GM19372 (cell line): ENCODE measurements around the gene DGKI.

Experiments used
- ATAC-seq: cut with Tn5 transposase; IDR thresholded peaks from one replicate; pipeline ENCODE4 v1.9.1; 2021; ENCODE audit warnings: mild to moderate bottlenecking, low read depth, moderate library complexity; ENCODE audit not compliant: unreplicated experiment

Gene DGKI

DNA sequence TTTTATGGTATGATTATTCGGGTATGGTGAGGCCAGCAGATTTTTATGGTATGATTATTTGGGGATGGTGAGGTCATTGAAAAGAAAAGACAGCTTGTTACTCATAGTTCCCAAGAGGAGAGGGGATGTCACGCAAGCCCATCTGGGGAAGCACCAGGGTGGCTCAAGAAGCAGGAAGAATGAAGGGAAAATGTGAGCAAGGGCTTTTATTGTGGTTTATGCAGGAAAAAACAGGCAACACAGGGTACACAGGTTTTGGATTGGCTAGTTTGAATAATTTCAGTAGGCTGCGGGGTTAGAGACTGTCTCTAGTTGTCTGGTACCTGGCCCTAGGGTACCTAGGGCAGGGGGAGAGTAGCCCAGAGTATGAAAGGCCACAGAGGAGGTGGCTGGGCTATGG is 26.8 kb upstream of the DGKI start:
- no peak for ATAC-seq

DNA sequence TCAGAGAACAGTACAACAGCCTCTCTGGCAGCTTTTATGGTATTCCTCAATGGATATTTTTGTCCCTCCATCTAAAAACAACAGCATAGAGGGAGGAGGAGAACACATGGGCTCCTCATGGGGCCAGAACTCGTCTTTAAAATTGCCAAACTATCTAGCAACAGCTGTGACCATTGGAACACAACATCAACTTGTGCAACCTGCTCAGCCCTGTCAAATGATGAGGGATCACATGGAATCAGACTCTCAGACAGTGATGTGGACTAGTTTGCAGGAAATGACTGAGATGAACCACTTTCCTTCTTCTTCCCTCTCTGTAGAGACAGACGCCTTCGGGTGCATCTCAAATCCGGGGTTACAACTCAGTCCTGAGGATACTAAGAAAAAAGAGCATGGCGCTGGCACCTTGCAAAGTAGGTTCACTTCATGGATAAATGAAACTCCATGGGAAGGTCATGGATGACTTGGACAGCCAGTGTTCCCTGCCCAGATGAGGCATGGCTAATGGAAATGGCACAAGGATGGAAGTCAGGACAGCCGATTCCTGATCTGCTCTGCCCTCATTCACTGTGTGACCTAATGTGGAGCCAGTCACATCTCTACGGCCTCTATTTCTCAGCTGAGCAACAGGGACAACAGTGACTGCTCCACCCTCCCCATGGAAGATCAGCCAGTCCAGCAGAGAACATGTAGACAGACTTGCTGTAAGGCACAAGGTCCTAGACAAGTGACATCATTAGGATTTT is 24.6 kb upstream of the DGKI start:
- no peak for ATAC-seq

DNA sequence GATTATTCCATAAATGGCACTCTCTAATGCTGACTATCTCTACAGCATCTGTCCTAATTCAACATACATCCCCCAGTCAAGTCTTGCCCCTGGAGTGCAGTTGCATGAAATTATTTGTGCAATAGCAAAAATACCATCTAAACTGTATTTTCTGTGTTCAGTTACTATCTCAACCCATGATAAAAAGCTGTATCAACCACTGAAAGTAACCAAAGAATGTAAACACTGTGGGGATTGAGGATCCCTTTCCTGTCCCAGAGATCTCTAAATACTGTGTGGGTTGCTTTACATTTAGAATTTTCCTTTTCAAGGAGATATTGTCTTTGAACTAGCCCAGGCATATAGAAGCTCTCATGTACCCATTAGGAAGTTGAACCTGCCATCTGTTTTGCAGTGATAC is 23.9 kb upstream of the DGKI start:
- no peak for ATAC-seq

DNA sequence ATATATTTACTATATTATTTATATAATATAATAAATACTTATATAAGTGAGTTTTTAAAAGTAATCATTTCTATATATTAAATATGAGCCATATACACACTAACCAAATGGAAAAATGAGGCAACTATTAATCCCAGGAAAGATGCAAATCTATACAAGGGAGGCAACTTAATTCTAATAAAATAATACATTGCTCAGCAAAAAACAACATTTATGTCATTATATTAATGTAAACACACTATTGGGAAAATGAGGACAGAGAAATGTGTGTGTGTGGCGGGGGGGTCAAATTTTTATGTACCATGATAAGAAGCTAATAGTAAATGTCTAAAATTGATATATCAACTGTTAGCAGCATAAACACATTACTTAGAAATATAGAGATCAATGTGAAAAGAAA is 23.3 kb upstream of the DGKI start:
- no peak for ATAC-seq

DNA sequence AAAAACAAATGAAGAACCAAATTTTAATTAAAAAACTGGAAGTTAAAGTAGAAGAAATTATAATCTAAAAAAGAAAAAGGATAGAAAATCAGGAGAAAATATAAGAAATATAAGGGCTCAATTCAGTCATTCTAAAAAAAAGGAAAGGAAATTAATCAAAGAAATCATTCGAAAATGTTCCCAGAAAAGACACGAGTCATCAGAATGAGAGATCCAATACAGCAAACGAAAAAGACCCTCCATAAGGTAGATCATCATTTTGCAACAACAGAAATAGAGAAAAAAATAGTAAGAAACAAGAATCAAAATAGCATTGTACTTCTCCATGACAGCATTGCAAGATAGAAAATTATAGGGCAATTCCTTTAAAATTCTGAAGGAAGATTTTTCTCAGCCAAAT is 22.5 kb upstream of the DGKI start:
- no peak for ATAC-seq

DNA sequence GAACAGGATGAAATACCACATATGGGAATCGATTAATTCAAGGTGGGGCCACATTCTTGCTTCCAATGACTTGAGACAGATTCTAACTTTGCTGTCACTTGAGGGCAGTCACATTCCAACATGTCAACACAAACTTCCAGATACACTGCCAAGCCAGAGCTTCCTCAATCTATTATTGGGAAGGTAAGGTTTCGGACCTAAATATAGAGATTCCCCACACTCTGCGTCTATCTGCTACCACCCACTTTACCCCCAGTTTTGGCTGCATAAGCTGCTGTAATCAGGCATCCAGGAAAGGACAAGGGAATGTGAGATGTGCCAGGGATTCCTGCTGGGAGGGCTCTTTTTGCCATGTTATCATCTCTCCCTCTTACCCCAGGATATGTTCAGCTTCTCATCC is 20.5 kb upstream of the DGKI start:
- ATAC-seq, result no peak

DNA sequence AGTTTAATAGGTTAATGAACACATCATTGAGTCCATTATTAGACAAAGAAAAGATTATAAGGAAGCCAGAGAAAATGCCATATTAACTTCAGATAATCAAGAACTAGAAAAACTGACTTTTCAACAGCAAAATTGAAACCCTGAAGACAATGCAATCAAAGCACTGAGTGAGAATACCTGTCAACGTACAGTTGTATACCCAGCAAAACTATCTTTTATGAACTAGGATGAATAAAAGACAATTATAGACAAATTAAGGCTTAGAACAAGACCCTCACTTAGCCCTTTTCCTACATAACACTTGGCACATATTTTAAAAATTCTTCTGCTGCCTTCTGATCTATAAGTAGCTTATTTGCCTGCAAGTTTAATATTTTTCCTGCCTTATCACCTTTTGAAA is 19.0 kb upstream of the DGKI start:
- no peak for ATAC-seq

DNA sequence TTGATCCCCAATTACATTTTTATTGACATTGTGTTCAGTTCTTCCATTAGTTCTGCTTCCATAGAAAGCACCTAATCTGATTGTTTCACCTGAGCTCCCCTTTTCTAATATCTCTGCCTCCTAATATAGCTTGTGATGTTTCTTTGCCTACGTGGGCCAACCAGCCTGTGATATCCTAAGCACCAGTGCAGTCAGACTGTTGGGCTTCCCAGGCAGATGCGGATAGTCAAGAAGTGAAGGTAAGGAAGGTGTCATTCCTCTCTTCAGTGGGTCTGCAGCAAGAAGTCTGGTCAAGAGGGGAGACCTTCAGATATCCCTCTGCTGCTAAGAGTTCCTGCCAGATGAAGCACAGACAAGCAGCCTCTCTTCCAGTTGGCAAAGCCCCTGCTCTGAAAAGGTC is 16.2 kb upstream of the DGKI start:
- no peak for ATAC-seq

DNA sequence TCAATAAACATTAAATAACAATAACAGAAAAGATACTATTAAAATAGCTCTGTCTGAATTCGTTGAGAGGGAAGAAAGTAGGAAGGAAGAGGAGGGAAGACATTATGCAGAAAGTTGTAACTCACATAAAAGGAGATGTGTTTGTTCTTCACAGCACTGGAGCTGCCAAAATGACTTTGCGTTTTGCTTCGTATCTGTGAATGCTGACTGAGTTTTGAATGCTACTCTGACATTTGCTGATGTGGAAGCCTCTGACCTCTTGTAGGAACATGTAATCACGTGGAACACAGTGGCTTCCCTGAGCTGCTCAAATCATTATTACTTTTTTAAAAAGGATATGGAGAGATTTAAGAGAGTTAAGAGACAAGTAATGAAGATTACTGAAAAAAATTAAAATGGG is 15.6 kb upstream of the DGKI start:
- no peak for ATAC-seq

DNA sequence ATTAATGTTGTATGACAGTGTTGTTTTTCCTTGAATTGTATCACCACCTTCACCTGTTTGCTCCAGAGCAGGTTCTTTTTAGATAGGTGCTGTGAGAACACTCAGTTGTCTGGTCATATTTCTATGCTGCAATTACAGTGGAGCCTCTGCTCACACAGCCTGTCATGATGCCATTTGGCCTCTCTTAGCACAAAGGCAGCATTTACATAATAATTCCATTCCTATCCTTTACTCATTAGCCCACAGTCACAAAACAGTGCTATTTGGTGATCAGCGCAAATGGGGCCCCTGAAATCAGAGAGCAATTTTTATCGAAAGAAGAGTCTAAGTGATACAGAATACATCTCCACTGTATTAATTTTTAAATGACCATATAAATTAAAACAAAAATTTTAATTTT is 13.8 kb upstream of the DGKI start:
- ATAC-seq, result no peak

DNA sequence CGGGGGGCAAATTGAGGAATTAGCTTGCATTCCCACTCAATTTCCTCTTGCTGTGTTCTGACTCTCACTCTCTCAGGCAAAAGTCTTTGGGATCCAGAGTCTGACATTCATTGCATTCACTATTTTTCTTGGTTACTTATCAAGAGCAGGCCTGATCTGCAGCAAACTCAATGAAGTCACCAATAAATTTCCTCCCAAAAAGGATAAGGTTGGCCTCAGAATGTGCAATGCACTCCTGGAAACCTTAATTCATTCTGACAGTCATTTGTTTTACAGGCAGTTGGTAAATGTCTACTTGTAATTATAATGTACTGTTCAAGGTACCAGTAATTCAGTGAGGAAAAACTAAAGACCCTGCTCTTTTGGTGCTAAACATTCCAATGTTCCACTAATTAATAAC is 6.3 kb upstream of the DGKI start:
- ATAC-seq, result no peak

DNA sequence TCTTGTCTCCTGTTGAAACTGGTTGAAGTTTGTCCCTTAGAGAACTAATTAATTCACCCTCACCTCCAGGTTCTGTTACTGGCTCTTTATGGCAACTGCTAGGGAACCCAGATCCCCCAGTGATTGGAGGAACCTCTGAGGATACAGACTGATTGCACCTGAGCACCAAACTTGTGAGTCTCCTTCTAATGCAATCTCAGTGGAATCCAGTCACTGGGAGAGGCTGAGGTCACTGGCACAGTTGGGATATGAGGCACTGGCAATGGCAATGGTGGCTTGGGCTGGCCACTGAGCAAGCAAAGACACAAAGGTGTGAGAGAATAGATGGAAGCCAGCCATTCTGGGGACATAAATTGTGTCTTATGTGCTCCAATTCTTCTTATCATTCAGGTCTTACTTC is 5.3 kb upstream of the DGKI start:
- no peak for ATAC-seq

DNA sequence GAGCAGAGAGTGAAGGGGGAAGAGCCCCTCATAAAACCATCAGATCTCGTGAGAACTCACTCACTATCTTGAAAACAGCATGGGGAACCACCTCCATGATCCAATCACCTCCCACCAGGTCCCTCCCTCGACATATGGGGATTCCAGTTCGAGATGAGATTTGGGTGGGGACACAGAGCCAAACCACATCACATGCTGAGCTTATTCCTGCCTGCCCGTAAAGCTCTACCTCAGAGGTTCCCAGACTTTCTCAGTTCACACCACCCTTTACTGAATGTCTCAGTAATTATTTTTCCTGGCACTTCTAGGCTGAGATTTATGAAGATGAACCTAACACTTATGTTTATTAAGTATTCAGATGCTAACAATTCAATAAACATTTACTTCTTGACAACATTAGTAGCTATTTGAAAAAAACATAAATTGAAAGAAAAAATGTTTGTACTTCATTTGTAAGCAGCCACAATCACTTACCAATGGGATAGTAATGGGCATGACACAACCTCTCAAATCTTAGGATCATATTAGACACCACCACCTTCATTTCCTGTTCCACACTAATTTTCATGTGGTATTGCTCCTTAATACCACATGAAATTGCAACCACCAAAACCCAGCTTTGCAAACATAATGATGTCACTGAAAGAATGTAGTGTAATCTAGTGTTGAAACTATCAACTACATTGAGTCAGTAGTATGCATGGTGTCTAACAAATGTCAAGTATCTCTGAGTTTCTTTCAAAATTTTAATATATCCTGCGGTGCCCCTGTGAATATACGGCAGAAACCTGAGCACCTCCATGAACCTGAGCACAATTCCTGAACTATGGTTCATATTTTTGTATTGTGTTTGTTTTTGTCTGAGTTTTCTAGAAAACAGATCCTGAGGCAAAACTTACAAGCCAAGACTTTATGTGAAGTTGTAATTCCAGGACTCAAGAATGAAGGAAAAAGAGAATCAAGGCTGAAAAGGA is 4.5 kb upstream of the DGKI start:
- no peak for ATAC-seq

DNA sequence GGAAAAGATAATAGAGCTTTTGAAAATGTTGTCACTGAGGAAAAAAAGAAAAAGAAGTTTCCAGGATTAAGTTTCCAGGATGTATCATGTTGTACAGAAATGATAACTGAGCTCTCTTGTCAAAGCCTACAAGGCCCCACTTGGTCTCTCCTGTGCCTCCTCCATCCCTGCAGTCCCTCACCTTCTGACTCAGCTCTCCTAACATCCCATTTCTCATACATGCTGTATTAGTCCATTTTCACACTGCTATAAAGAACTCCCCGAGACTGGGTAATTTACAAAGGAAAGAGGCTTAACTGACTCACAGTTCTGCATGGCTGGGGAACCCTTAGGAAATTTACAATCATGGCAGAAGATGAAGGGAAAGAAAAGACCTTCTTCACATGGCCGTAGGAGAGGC is 3.8 kb upstream of the DGKI start:
- no peak for ATAC-seq

DNA sequence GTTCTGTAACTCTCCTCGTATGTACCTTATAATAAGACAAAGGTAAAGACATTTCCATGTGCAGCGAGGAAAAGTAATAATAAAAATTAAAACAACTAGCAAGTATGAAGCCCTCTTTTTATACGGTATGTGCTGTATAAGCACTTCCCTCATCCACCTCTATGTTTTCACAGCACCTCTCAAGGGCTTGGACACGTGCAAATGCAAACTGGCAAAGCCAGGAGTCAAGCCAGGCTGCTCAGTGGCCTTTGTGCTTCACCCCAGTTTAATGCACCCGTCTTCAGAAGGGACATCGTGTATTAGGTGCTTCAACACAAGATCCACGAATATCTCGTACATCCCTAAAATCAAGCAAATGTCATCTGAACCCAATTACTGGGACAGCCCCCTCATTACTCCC is 1.3 kb upstream of the DGKI start:
- no peak for ATAC-seq

DNA sequence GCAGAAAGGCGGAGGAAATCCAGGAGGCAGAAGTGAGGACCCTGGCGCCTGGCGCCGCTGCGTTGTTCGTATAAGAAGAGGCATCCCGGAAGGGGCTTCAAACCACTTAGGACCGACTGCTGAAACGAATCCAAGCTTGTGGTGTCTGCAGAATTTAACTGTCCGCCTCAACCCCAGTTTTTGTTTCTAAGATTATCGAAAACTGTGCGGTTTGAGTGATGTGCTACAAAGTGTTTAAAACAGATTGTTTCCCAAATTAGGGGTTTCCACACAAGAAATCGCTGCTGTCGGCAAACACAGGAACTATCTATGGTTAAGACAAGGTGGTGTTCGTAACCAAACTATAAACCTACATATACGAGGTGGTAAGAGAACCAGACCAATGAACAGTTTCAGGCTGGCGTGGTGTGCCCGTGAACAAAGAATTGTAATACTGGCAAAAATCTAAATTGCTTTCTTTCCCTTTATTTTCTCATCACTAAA is 835 bp upstream of the DGKI start:
- ATAC-seq, result no peak

DNA sequence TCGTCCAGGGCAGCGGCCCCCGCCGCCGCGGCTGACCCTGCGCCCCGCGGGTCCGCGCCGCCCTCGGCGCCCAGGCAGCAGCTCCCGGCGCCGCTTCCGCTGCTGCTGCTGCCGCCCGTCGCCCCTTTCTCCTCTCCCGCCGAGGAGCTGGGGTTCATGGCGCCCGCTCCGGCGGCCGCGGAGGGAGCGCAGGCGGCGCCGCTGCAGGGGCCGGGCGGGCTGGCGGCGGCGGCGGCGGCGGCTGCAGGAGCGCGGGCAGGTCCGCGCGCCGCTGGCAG is 286 bp downstream of the DGKI start:
- peak; percentile 44 for ATAC-seq

DNA sequence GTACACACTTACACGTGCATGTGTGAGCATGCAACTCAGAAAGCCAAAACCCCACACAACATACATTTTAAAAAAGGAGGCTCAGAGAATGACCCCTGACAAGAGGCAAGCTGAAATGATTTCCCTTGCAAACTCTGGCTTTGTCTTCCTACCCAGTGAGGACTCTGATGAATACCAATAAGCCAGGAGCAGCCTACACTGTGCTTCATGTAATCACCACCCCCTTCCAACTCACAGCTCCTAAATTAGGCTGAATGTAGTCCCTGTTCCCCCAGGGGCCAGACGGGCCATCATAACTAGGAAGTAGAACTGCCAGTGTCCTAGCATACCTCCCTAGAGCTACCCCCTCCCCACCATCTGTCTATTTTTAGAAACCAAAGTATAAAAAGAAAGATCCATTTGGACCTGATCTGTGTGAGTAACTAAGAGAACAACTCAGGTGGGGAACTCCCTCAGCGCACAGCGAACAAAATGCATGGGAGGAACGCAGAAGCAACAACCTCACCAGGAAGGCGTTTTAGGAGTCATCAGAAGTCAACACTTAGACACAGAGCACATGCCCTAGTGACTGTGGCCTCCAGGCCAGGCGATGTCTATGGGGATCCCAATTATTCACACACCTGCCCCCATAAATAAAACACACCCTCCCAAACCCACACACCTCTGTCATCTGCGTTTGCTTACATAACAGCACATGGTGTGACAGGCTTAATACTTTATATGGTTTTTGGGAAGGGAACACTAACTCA is 1.9 kb downstream of the DGKI start:
- no peak for ATAC-seq

DNA sequence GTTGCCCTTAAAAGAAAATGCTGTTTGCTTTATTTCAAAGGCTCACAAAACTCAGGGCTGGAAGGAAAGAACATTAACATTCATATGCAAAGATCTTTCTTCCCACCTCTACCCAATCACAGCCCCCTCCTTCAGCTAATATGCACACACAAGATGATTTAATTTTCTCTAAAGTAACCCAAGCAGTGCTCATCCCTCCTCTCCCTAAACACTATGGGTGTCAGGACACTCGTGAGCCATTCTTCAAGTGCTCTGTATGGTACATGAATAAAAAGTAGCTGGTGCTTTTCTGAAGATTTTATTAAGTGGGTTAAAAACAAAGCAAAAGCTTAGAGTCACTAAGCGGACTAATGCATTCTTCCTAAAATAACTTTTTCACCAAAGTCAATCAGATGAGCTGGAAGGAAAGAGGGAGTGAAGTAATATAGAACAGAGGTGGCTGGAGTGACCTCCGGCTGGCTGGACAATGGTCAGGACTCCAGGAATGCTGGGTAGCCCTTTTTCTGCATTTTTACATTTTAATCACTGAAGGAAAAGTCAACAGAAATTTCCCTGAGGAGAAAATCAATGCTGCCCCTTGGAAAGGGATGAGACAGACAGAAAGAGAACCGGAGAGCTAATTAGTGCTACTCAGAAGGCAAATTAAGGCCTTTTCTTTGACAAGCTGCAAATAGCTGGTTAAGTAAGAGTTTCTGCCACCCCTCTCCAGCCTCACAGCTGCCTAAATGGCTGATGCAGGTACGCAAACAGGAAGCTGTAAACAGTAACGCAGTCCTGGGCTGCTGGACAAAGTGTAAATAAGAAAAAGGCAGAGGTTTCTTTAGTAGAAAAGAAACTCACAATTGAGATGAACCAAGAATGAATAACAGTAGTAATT is 6.6 kb downstream of the DGKI start:
- ATAC-seq, result no peak

DNA sequence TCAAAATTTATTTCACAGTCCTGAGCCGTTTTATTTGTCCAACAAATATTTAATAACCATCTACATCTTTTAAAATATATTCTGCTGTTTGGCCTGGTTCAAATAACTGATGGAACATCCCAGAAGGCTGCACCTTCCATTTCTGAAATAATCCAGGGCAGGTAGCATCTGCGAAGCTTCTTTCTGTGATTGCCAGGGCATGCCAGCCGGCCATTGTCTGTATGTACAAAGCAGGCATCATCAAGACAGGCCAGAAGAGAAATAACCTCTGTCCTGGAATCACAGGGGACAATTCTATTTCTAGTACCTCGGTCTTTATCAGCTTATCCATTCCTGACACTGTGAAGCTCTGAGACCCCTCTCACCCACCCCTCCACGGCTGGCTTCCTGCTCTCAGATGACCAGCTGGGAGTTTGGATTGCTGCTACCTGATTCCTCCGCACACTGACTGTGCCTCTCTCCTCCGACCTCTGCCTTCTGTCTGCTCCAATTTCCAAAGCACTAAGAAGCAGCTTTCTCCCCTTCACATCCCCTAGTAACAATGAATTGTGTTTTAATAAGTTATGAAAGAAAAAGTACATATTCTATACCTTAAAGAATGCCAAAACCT is 8.0 kb downstream of the DGKI start:
- no peak for ATAC-seq
